Esophagus (tissue), 2 donors: Measurements from ENCODE around the gene HAP1. TPM values are rescaled to one million over a fixed set of nuclear protein-coding genes. Genes with fewer than 3 reads are reported as not detected.
A peak's percentile ranks its signal among the peaks of the same experiment; 100 is the strongest.

ENCODE experiments used
- H3K27ac ChIP-seq, 2 donors: one replicate each; pipeline ENCODE4 v1.5.1; 2013; ENCODE audit warnings: low read depth in 2 of 2, mild to moderate bottlenecking in 2 of 2, inconsistent platforms in 1 of 2, low read length in 1 of 2, moderate library complexity in 1 of 2
- H3K27me3 ChIP-seq, 2 donors: one replicate each; pipeline ENCODE4 v1.6.1; 2013; ENCODE audit warnings: low read length in 2 of 2, control low read depth in 1 of 2, mild to moderate bottlenecking in 1 of 2; ENCODE audit not compliant: insufficient read depth in 2 of 2, control insufficient read depth in 1 of 2
- H3K36me3 ChIP-seq, 2 donors: one replicate each; pipeline ENCODE4 v1.6.1; 2013; ENCODE audit warnings: low read length in 1 of 2; ENCODE audit not compliant: control insufficient read depth in 2 of 2, insufficient read depth in 2 of 2
- H3K4me1 ChIP-seq, 2 donors: one replicate each; pipeline ENCODE4 v1.6.1; 2013; ENCODE audit warnings: low read length in 1 of 2; ENCODE audit not compliant: control insufficient read depth in 2 of 2, insufficient read depth in 2 of 2
- H3K4me3 ChIP-seq, 2 donors: one replicate each; pipeline ENCODE4 v1.5.1; 2013; ENCODE audit warnings: low read length in 2 of 2, mild to moderate bottlenecking in 2 of 2, low read depth in 1 of 2, moderate library complexity in 1 of 2
- H3K9me3 ChIP-seq, 2 donors: one replicate each; pipeline ENCODE4 v1.6.1; 2013; ENCODE audit warnings: mild to moderate bottlenecking in 2 of 2, low read depth in 1 of 2, low read length in 1 of 2, moderate library complexity in 1 of 2; ENCODE audit not compliant: control insufficient read depth in 2 of 2, insufficient read depth in 1 of 2
- WGBS, 2 donors: extraction: QIAGEN DNeasy Blood & Tissue Kit; methylation state at CpG; one replicate each; pipeline ENCODE4 v1.1.7; 2013; 5-methylcytosine and 5-hydroxymethylcytosine counted together
- polyA plus RNA-seq, 2 donors: library from polyadenylated mRNA; stranded (reverse); fragments of 200-250 nt; gene quantifications; one replicate each; pipeline ENCODE4 v1.2.3, GENCODE V29; 2013
- donor health status: healthy with polysubstance abuse.
- donor health status: Bipolar disorder and iron deficiency.

Gene HAP1
- polyA plus RNA-seq, 2 donors, result 0.35 to 1.4 TPM

GRCh38 chr17:41773731-41774193, 39.3 kb upstream of the HAP1 start:
- peak overlapping the region; percentile 96 to 99 for H3K27ac ChIP-seq
- H3K4me3 ChIP-seq, result peak overlapping the region; percentile 12 to 14
- no peaks in the 10 kb centered on the region for H3K27me3 ChIP-seq
- peaks cover 0 to 41% of the 10 kb centered on the region in 2 donors for H3K36me3 ChIP-seq
- WGBS, 2 donors, result 43 to 45% methylated on average over 8 of the region's 8 CpGs
- peaks cover 15 to 51% of the 10 kb centered on the region in 2 donors for H3K4me1 ChIP-seq
- H3K9me3 ChIP-seq, result no peaks in the 10 kb centered on the region

- H3K36me3 ChIP-seq, result peaks cover 0 to 44% of the 10 kb centered on the region in 2 donors
Observed at GRCh38 chr17:41773190-41773588, 38.7 kb upstream of the HAP1 start.

GRCh38 chr17:41772586-41773189, 38.2 kb upstream of the HAP1 start:
- peak overlapping the region in 1 of 2 donors; percentile 12 for H3K4me3 ChIP-seq
- peaks cover 2 to 47% of the 10 kb centered on the region in 2 donors for H3K36me3 ChIP-seq
- no peaks in the 10 kb centered on the region for H3K27me3 ChIP-seq
- H3K27ac ChIP-seq, result peak overlapping the region; percentile 96 to 99
- WGBS, 2 donors, result 56 to 61% methylated on average over 19 of the region's 19 CpGs
- H3K9me3 ChIP-seq, result no peaks in the 10 kb centered on the region
- peaks cover 15 to 46% of the 10 kb centered on the region in 2 donors for H3K4me1 ChIP-seq

More at GRCh38 chr17:41773190-41773588, 38.7 kb upstream of the HAP1 start:
- 20 to 22% methylated on average over 12 of the region's 12 CpGs for WGBS, 2 donors
- no peaks in the 10 kb centered on the region for H3K27me3 ChIP-seq
- H3K4me1 ChIP-seq, result peaks cover 15 to 51% of the 10 kb centered on the region in 2 donors
- no peaks in the 10 kb centered on the region for H3K9me3 ChIP-seq
- H3K4me3 ChIP-seq, result peak overlapping the region in 1 of 2 donors; percentile 14
- peak overlapping the region; percentile 96 to 99 for H3K27ac ChIP-seq

GRCh38 chr17:41772218-41772585, 37.8 kb upstream of the HAP1 start:
- WGBS, 2 donors, result 37 to 49% methylated on average over 4 of the region's 4 CpGs
- peaks cover 3 to 51% of the 10 kb centered on the region in 2 donors for H3K36me3 ChIP-seq
- H3K4me3 ChIP-seq, result peak overlapping the region; percentile 1 to 19
- no peaks in the 10 kb centered on the region for H3K9me3 ChIP-seq
- H3K27me3 ChIP-seq, result no peaks in the 10 kb centered on the region
- peaks cover 15 to 42% of the 10 kb centered on the region in 2 donors for H3K4me1 ChIP-seq
- H3K27ac ChIP-seq, result peak overlapping the region; percentile 96 to 99

GRCh38 chr17:41771389-41772206, 37.2 kb upstream of the HAP1 start:
- peaks cover 3 to 49% of the 10 kb centered on the region in 2 donors for H3K36me3 ChIP-seq
- H3K27me3 ChIP-seq, result no peaks in the 10 kb centered on the region
- H3K9me3 ChIP-seq, result no peaks in the 10 kb centered on the region
- WGBS, 2 donors, result 68% methylated on average over 17 of the region's 17 CpGs
- peak overlapping the region; percentile 86 to 99 for H3K27ac ChIP-seq
- H3K4me1 ChIP-seq, result peaks cover 12 to 39% of the 10 kb centered on the region in 2 donors
- peak overlapping the region; percentile 1 to 19 for H3K4me3 ChIP-seq

GRCh38 chr17:41769985-41770384, 35.5 kb upstream of the HAP1 start:
- no peaks in the 10 kb centered on the region for H3K9me3 ChIP-seq
- H3K36me3 ChIP-seq, result peaks cover 3 to 54% of the 10 kb centered on the region in 2 donors
- H3K27ac ChIP-seq, result peak overlapping the region; percentile 39 to 74
- WGBS, 2 donors, result 48 to 50% methylated on average over 3 of the region's 3 CpGs
- H3K27me3 ChIP-seq, result no peaks in the 10 kb centered on the region
- H3K4me1 ChIP-seq, result peaks cover 5 to 27% of the 10 kb centered on the region in 2 donors
- H3K4me3 ChIP-seq, result no peak overlapping the region

GRCh38 chr17:41769346-41769862, 35.0 kb upstream of the HAP1 start:
- peak overlapping the region; percentile 39 to 50 for H3K27ac ChIP-seq
- H3K36me3 ChIP-seq, result peaks cover 3 to 59% of the 10 kb centered on the region in 2 donors
- H3K27me3 ChIP-seq, result no peaks in the 10 kb centered on the region
- WGBS, 2 donors, result 85 to 86% methylated on average over 16 of the region's 16 CpGs
- H3K9me3 ChIP-seq, result no peaks in the 10 kb centered on the region
- H3K4me1 ChIP-seq, result peaks cover 5 to 24% of the 10 kb centered on the region in 2 donors
- no peak overlapping the region for H3K4me3 ChIP-seq

- Histone ChIP-seq H3K4me1 (peaks cover 5 to 23% of the 10 kb centered on the region in 2 donors), H3K36me3 (peaks cover 3 to 63% of the 10 kb centered on the region in 2 donors), H3K4me3 (no peak overlapping the region), H3K27ac (no peak overlapping the region), H3K9me3 (no peaks in the 10 kb centered on the region), H3K27me3 (no peaks in the 10 kb centered on the region)
- WGBS, 2 donors, result 90 to 93% methylated on average over 23 of the region's 23 CpGs
Observed at GRCh38 chr17:41768682-41769288, 34.3 kb upstream of the HAP1 start.

- peaks cover 7 to 72% of the 10 kb centered on the region in 2 donors for H3K36me3 ChIP-seq
- H3K4me3 ChIP-seq, result no peak overlapping the region
- no peaks in the 10 kb centered on the region for H3K9me3 ChIP-seq
- no peaks in the 10 kb centered on the region for H3K27me3 ChIP-seq
- peaks cover under 1 to 15% of the 10 kb centered on the region in 2 donors for H3K4me1 ChIP-seq
- H3K27ac ChIP-seq, result no peak overlapping the region
- 91 to 93% methylated on average over 17 to 18 of the region's 18 CpGs for WGBS, 2 donors
Observed at GRCh38 chr17:41767324-41768042, 33.0 kb upstream of the HAP1 start.
